ENCODE results near the gene SMC1B.

- TF ChIP-seq CHD2 (IDR thresholded peaks at IDR 0.05; ENCODE audit: low read length) = no peak
- TF ChIP-seq FOSL1 (IDR thresholded peaks at IDR 0.05; ENCODE audit: insufficient read depth, low read depth, low read length) = no peak
- no peak for TF ChIP-seq RFX5 (IDR thresholded peaks at IDR 0.05; ENCODE audit: borderline replicate concordance, low read depth, low read length)
- no peak for TF ChIP-seq NANOG (IDR thresholded peaks at IDR 0.05; ENCODE audit: insufficient read depth, low read depth, low read length, poor library complexity, severe bottlenecking)
- no peak for TF ChIP-seq YY1 (IDR thresholded peaks at IDR 0.05; ENCODE audit: low read depth, low read length)
- no peak for TF ChIP-seq SIN3A (conservative IDR thresholded peaks at IDR 0.05 in 1 of 2, IDR thresholded peaks at IDR 0.05 in 1 of 2; ENCODE audit: low read depth in 1 of 2, low read length in 2 of 2)
- no peak for TF ChIP-seq EP300 (IDR thresholded peaks at IDR 0.05; ENCODE audit: borderline replicate concordance in 1 of 2, low read depth in 2 of 2, low read length in 2 of 2)
- no peak for TF ChIP-seq CTCF (IDR thresholded peaks at IDR 0.05; ENCODE audit: control extremely low read depth in 1 of 3, insufficient read depth in 1 of 3, low read depth in 1 of 3, low read length in 3 of 3)
- TF ChIP-seq EGR1 (IDR thresholded peaks at IDR 0.05; ENCODE audit: borderline replicate concordance, low read depth, low read length) = no peak
Measured at GRCh38 chr22:45424241-45424731, 10.9 kb upstream of the SMC1B start.
